Stimulated activated CD8-positive, alpha-beta memory T cell treated with anti-CD3 and anti-CD28 coated beads, Interleukin-12 subunit alpha, Interleukin-12 subunit beta, amount 100 ng/mL, for 24 hours (primary cell): ENCODE data around the gene ARFRP1.
"Not testable (repeated sequence)": the region's sequence is repeated elsewhere in the genome, so short reads cannot be mapped to it uniquely, and the experiment has no call there.

ENCODE experiments used
- DNase-seq: peaks from one replicate; pipeline ENCODE4 v3.0.0-alpha.2; 2020; ENCODE audit errors: extremely low read depth

Gene ARFRP1

DNA sequence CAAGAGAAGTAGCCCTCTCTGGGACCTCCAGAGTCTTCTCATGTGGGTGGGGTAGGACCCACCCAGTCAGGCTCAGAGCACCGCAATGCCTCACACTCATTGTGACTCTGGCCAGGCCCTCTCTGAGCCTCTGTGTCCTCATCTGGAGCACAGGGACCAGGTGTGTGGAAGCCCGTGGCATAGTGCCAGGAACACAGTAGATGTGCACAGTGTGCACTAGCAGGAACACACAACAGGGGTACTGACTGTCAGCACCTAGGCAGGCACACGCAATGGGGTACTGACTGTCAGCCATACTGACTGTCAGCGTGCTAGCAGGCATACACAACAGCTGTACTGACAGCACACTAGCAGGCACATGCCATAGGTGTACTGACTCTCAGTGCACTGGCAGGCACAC lies 52.5 kb downstream of the ARFRP1 start:
- no peak for DNase-seq

DNA sequence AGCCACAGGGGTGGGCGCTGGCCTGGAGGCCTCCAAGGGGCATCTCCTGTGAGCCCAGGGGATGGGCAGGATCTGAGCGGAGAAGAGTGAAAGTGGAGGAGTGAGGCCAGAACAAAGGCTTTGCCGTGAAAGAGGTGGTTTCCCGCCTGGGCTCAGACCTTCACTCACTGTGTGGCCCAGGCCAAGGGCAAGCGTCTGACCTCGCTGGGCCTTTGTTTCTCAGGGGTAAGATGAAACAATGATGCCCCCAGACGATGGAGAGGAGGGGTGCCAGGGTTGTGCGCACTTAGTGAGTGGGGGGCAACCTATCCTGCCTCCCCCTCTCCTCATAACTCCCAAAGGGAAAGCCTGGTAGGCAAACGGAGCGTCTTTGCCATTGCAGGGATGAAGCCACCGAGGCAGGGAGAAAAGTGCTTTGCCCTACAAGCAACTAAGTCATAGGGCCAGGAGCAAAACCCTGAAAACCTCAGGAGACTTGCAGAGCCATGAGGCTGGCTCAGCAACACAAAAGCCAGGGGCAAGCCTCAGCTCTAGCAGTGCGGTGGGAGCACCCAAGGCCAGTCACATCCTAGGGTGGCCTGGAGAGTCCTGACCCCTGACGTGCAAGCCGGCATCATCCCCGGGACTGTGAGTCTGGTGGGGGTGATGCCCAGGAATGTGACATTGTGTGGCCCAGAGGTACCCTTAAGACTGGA lies 53.7 kb downstream of the ARFRP1 start:
- DNase-seq, result no peak

DNA sequence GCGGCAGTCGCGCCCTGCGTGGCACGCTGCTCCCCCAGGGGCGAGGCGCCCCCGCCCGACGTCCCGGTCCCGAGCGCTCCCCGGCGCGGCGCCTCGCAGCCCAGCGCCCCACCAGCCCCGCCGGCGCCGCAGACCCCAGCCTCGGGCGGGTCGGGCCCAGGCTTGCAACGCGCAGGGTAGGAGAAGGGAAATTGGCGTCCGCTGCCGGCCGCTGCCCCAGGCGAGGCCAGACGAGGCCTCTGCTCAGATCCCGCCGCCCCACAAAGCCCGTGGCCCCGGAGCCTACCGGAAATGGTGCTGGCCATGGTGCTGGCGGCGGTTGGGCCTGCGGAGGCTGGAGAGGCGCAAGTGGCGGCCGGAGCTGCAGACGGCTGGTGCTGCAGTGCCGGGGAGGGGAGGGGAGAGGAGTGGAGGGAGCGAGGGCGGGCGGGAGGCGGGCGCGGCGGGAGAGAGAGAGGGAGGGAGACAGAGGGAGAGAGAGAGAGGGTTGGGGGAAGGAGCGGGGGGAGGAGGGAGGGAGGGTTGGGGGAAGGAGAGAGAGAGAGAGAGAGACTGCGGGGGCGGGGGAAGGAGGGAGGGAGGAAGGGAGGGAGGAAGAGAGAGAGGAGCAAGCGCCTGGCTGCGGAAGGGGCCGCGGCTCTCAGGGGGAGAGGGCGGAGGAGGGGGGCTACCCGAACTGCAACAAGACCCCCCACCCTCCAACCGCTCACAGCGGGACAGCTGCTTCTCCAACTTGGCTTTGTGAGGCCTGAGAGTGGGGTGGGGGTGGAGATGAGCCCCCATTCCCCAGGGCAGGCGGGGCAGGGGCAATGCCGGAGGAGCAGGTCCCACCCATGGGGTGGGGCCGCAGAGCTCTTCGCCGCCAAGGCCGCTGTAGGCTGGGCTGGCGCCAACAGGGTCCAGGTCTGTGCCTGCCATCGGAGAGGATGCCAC lies 54.5 kb downstream of the ARFRP1 start, which contains the start of gene STMN3:
TSS of gene STMN3 (minus strand) at position 384 of the 933 bp plus-strand sequence. CDS start at position 305, 79 bp downstream.
- DNase-seq, result no peak

DNA sequence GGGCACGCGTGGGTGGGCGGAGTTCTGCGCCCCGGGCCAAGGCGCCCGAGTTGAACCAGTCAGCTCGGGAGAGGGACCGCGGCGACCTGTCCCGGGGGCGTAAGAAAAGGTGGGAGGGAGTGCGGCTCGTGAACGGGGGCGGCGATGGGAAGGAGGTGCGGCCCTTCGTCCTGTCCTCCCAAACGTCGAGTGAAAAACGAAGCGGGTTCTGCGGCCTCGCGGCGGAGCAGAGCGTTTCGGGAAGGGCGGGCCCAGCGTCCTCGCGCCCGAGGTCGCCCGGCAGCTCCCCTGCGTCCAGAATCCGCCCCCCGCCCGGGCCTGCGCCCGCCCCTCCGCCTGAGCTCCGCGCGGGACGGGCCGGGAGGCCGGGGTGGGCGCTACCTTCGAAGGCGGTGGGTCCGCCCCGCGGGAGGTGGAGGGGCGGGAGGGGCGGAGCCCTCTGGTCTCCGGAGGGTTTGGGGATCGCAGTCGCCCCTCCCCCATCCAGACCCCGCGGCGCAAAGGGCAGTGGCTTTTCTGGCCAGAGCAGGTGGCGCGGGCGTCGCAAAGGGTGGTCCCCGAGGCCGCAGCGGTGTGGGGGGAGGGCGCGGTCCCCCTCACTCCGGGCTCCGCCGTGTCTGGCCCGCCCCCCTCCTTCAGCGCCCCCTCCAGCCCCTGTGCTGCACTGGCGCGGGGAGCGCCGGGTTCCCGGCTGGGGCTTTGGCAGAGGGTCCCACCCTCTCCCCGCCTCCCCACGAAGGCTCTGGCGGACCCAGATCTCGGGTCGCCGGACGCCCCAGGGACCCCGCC lies 55.4 kb downstream of the ARFRP1 start:
- DNase-seq, result no peak

DNA sequence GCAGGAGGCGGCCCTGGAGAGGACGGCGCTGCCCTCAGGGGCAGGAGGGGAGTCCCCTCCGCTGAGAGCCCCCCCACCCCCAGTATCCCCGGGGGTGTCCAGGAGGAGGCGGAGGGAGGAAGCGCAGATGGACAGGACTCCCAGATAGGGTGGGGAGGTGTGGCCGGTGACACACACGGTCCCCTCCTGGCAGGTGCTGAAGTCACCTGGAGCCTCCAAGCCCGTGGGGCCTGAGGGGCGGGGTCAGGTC lies 55.9 kb downstream of the ARFRP1 start:
- no peak for DNase-seq

DNA sequence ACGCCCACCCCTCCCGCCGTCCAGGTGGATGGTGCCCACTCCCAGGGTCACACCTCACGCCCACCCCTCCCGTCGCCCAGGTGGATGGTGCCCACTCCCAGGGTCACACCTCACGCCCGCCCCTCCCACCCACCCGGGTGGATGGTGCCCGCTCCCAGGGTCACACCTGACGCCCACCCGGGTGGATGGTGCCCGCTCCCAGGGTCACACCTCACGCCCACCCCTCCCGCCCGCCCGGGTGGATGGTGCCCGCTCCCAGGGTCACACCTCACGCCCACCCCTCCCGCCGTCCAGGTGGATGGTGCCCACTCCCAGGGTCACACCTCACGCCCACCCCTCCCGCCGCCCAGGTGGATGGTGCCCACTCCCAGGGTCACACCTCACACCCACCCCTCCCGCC lies 57.3 kb downstream of the ARFRP1 start:
- not testable (repeated sequence) for DNase-seq

DNA sequence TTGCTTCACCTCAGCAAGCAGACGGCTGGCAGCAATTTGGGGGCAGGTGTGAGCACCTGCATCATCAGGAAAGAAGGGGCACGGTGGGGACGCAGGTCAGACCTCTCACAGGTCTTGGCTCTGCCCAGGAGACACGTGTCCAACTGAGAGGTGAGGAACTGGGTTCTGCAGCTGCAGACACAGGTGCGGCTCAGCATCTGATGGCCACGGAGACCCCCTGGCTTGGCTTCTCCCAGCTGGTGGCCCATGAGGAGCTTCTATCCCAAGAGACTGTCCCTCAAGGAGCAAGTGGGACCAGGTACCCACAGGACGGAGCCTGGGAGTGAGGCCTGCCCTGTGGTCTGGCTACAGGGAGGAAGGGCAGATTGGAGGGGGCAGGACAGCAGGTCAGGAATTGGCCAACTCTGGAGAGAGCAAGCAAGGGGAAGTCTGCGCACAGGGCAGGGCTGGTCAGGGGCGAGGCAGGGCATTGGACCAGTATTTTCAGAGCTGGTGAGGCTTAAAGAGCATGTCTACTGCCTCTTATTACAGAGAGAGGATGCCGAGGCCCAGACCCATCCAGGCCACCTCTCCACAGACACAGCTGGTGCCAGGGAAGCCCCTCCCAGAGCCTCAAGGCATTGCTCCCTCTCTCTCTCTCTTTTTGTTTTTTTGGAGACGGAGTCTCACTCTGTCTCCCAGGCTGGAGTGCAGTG lies 58.7 kb downstream of the ARFRP1 start:
- no peak for DNase-seq
